C4-2B (cell line): ENCODE results near the gene PDZRN4.

Experiments used
- ZFX ChIP-seq: fragments of 450-650 bp; IDR thresholded peaks from 2 replicates; pipeline ENCODE4 v1.6.1; 2017
- TF ChIP-seq, protein P1 (sequence below): fragments of 450-650 bp; conservative IDR thresholded peaks from 2 replicates; pipeline ENCODE4 v1.5.1; 2017; ENCODE audit warnings: mild to moderate bottlenecking

DNA sequence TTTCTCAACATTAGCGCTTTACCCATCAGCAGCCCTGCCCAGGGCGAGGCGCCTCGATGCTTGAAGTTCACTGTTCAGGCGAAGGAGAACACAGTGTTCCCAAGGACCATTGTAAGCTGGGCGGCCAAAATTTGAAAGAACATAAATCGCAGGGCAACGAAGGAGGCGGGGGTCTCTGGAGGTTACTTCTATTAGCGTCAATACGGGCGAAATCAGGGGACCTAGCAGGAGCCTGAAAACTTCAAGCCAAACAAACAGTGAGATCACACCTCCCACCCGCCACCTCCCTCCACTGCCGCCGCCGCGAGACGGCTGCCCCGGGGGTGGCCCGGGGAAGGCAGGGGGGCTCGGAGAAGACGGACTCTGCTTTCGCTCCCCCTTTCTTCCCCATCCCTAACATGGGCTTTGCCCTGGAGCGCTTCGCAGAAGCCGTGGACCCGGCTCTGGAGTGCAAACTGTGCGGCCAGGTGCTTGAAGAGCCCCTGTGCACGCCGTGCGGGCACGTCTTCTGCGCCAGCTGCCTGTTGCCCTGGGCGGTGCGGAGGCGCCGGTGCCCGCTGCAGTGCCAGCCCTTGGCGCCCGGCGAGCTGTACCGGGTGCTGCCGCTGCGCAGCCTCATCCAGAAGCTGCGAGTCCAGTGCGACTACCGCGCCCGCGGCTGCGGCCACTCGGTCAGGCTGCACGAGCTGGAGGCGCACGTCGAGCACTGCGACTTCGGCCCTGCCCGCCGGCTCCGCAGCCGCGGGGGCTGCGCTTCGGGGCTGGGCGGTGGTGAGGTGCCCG is at the start of gene PDZRN4:
- TF ChIP-seq, protein P1, sequence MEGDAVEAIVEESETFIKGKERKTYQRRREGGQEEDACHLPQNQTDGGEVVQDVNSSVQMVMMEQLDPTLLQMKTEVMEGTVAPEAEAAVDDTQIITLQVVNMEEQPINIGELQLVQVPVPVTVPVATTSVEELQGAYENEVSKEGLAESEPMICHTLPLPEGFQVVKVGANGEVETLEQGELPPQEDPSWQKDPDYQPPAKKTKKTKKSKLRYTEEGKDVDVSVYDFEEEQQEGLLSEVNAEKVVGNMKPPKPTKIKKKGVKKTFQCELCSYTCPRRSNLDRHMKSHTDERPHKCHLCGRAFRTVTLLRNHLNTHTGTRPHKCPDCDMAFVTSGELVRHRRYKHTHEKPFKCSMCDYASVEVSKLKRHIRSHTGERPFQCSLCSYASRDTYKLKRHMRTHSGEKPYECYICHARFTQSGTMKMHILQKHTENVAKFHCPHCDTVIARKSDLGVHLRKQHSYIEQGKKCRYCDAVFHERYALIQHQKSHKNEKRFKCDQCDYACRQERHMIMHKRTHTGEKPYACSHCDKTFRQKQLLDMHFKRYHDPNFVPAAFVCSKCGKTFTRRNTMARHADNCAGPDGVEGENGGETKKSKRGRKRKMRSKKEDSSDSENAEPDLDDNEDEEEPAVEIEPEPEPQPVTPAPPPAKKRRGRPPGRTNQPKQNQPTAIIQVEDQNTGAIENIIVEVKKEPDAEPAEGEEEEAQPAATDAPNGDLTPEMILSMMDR, result no peak
- TF ChIP-seq ZFX, result no peak
